ENCODE data around the gene SPINK7. TPM values are rescaled to one million over a fixed set of nuclear protein-coding genes. Genes with fewer than 3 reads are reported as not detected.
"Not testable (repeated sequence)": the region's sequence is repeated elsewhere in the genome, so short reads cannot be mapped to it uniquely, and the experiment has no call there.

The SPINK7 gene
- total and polyA plus RNA-seq, 2 donors (not counting 1 experiment from before 2014, with no cell fraction given), result not detected

- H3K36me3 ChIP-seq (replicated peaks in 1 of 2; ENCODE audit: control extremely low read depth in 1 of 2, control insufficient read depth in 1 of 2, extremely low read depth in 1 of 2, insufficient read depth in 2 of 2, low read length in 1 of 2), result no peaks in the 10 kb centered on the region
- H3K9ac ChIP-seq (ENCODE audit: low read length), result no peak within 1 kb of the TSS
- TF ChIP-seq EZH2 (IDR thresholded peaks at IDR 0.05; ENCODE audit: borderline replicate concordance, insufficient read depth, low read depth, low read length, poor library complexity, severe bottlenecking) (no peak), CTCF (IDR thresholded peaks at IDR 0.05) (no peak)
- ATAC-seq (ENCODE audit: low read depth) (no peak), DNase-seq (no peak)
- ChIA-PET CTCF (no interaction called here), POLR2A (no interaction called here)
- no peaks in the 10 kb centered on the region for H3K79me2 ChIP-seq (ENCODE audit: control insufficient read depth, insufficient read depth, low read length)
- intact Hi-C loops (cut with micrococcal nuclease), result no loop called here
- H3K9me3 ChIP-seq (ENCODE audit: control extremely low read depth in 1 of 3, control insufficient read depth in 2 of 3, insufficient read depth in 1 of 3, low read length in 2 of 3), result no peaks in the 10 kb centered on the region
- H3K4me1 ChIP-seq (ENCODE audit: control insufficient read depth in 2 of 2, insufficient read depth in 2 of 2, low read length in 2 of 2), result no peaks in the 10 kb centered on the region
- H3K27me3 Mint-ChIP-seq, result no peaks in the 10 kb centered on the region
- H2AFZ ChIP-seq (ENCODE audit: insufficient read depth, low read depth, low read length, poor library complexity, severe bottlenecking), result no peak within 1 kb of the TSS
- H3K27ac Mint-ChIP-seq, result no peak within 1 kb of the TSS
- H3K4me3 Mint-ChIP-seq, result no peak within 1 kb of the TSS
- H3K27me3 ChIP-seq (replicated peaks in 1 of 4; ENCODE audit: control extremely low read depth in 1 of 4, control insufficient read depth in 3 of 4, insufficient read depth in 4 of 4, low read length in 3 of 4), result no peaks in the 10 kb centered on the region
- peaks cover 5% of the 10 kb centered on the region for H3K9me3 Mint-ChIP-seq (ENCODE audit: insufficient read depth)
- 96% methylated on average over 3 of the region's 4 CpGs for WGBS (ENCODE audit: insufficient coverage)
- H3K4me3 ChIP-seq (ENCODE audit: control extremely low read depth in 1 of 5, extremely low read depth in 1 of 5, insufficient read depth in 1 of 5, low read depth in 2 of 5, low read length in 4 of 5), result no peak within 1 kb of the TSS
- H4K20me1 ChIP-seq (ENCODE audit: control insufficient read depth, insufficient read depth, low read length, poor library complexity, severe bottlenecking), result no peaks in the 10 kb centered on the region
- H3K27ac ChIP-seq (ENCODE audit: low read length in 2 of 2), result no peak within 1 kb of the TSS
- no peaks in the 10 kb centered on the region for H3K4me1 Mint-ChIP-seq
- H3K4me2 ChIP-seq (replicated peaks; ENCODE audit: low read depth, low read length, poor library complexity, severe bottlenecking), result no peak within 1 kb of the TSS
These were observed 43.7 kb upstream of the SPINK7 start, which contains the start of gene SPINK13 for GRCh38 chr5:148268566-148268965. TSS of gene SPINK13 (plus strand) at chr5:148268794. CDS start at chr5:148270073, 1,279 bp downstream.

GRCh38 chr5:148275129-148275528 is 37.1 kb upstream of the SPINK7 start:
- H3K9ac ChIP-seq (ENCODE audit: low read length); DNase-seq; H3K27me3 ChIP-seq (replicated peaks in 1 of 4; ENCODE audit: control extremely low read depth in 1 of 4, control insufficient read depth in 3 of 4, insufficient read depth in 4 of 4, low read length in 3 of 4); H3K4me1 ChIP-seq (ENCODE audit: control insufficient read depth in 2 of 2, insufficient read depth in 2 of 2, low read length in 2 of 2); H3K4me3 Mint-ChIP-seq; ATAC-seq (ENCODE audit: low read depth); intact Hi-C loops (cut with micrococcal nuclease); H3K27ac Mint-ChIP-seq; H4K20me1 ChIP-seq (ENCODE audit: control insufficient read depth, insufficient read depth, low read length, poor library complexity, severe bottlenecking); H3K27ac ChIP-seq (ENCODE audit: low read length in 2 of 2); POLR2A ChIA-PET; H3K4me2 ChIP-seq (replicated peaks; ENCODE audit: low read depth, low read length, poor library complexity, severe bottlenecking); H3K27me3 Mint-ChIP-seq; CTCF ChIA-PET; H3K79me2 ChIP-seq (ENCODE audit: control insufficient read depth, insufficient read depth, low read length); H2AFZ ChIP-seq (ENCODE audit: insufficient read depth, low read depth, low read length, poor library complexity, severe bottlenecking); H3K4me1 Mint-ChIP-seq; H3K4me3 ChIP-seq (ENCODE audit: control extremely low read depth in 1 of 5, extremely low read depth in 1 of 5, insufficient read depth in 1 of 5, low read depth in 2 of 5, low read length in 4 of 5); H3K36me3 ChIP-seq (replicated peaks in 1 of 2; ENCODE audit: control extremely low read depth in 1 of 2, control insufficient read depth in 1 of 2, extremely low read depth in 1 of 2, insufficient read depth in 2 of 2, low read length in 1 of 2); H3K9me3 ChIP-seq (ENCODE audit: control extremely low read depth in 1 of 3, control insufficient read depth in 2 of 3, insufficient read depth in 1 of 3, low read length in 2 of 3): not testable (repeated sequence)
- no CpG with 5 or more reads among the region's 2 CpGs for WGBS (ENCODE audit: insufficient coverage)
- peaks cover 13% of the 10 kb centered on the region for H3K9me3 Mint-ChIP-seq (ENCODE audit: insufficient read depth)

GRCh38 chr5:148280893-148281292 is 31.3 kb upstream of the SPINK7 start:
- H3K36me3 ChIP-seq (replicated peaks in 1 of 2; ENCODE audit: control extremely low read depth in 1 of 2, control insufficient read depth in 1 of 2, extremely low read depth in 1 of 2, insufficient read depth in 2 of 2, low read length in 1 of 2); H3K4me1 ChIP-seq (ENCODE audit: control insufficient read depth in 2 of 2, insufficient read depth in 2 of 2, low read length in 2 of 2); H3K27me3 Mint-ChIP-seq; H2AFZ ChIP-seq (ENCODE audit: insufficient read depth, low read depth, low read length, poor library complexity, severe bottlenecking); POLR2A ChIA-PET; H3K4me2 ChIP-seq (replicated peaks; ENCODE audit: low read depth, low read length, poor library complexity, severe bottlenecking); intact Hi-C loops (cut with micrococcal nuclease); H3K4me1 Mint-ChIP-seq; H3K4me3 ChIP-seq (ENCODE audit: control extremely low read depth in 1 of 5, extremely low read depth in 1 of 5, insufficient read depth in 1 of 5, low read depth in 2 of 5, low read length in 4 of 5); H3K27ac ChIP-seq (ENCODE audit: low read length in 2 of 2); H4K20me1 ChIP-seq (ENCODE audit: control insufficient read depth, insufficient read depth, low read length, poor library complexity, severe bottlenecking); DNase-seq; ATAC-seq (ENCODE audit: low read depth); H3K27me3 ChIP-seq (replicated peaks in 1 of 4; ENCODE audit: control extremely low read depth in 1 of 4, control insufficient read depth in 3 of 4, insufficient read depth in 4 of 4, low read length in 3 of 4); CTCF ChIA-PET; H3K4me3 Mint-ChIP-seq; H3K9ac ChIP-seq (ENCODE audit: low read length); H3K27ac Mint-ChIP-seq; H3K79me2 ChIP-seq (ENCODE audit: control insufficient read depth, insufficient read depth, low read length): not testable (repeated sequence)
- peaks cover 10% of the 10 kb centered on the region for H3K9me3 Mint-ChIP-seq (ENCODE audit: insufficient read depth)
- WGBS (ENCODE audit: insufficient coverage), result 40% methylated on average over 4 of the region's 5 CpGs
- peaks cover 0 to 11% (median 0%) of the 10 kb centered on the region in 3 donors for H3K9me3 ChIP-seq (ENCODE audit: control extremely low read depth in 1 of 3, control insufficient read depth in 2 of 3, insufficient read depth in 1 of 3, low read length in 2 of 3)
